Measurements from ENCODE around the gene PSMB1.

PSMB1 gene

DNA sequence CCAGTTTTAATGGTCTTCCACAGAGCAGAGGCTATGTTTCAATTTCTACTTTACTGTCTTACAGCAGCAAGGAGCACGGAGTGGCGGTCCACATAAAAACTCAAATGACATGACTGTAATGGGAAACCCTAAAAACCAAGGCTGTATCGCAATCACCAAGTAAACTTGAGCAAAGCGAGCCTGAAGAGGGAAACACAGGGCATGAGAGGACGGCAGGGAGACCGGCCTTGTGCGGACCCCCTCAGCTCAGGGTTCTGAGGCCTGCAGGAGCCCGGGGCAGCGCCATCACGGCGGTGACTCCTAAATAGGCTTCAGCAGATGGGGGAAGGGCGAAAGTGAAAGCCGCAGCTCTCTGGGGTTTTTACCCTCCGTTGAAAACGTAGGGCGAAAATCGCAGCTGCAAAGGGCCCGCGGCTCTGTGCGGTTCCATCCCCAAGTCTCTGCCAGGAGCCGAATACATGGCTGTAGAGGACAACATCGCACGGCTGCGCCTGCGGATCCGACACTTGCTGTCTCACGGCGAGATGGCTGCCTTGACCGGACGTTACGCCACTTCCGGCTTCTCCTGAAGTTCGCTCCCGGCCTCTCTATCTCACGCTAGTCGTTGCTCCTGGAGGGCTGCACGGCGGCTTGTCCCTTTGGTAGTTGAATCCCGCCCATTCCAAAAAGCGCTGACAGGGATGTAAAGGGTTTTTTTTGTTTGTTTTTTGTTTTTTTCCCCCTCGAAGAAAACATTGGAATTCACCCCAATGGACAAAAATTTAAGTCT, at the start of gene PSMB1:
Gene PSMB1, minus strand, starts transcription at position 543 of the 769 bp plus-strand sequence. Its CDS starts 65 bp downstream, at position 478.
- peak; percentile 93 for DNase-seq (ENCODE audit: low spot score)

DNA sequence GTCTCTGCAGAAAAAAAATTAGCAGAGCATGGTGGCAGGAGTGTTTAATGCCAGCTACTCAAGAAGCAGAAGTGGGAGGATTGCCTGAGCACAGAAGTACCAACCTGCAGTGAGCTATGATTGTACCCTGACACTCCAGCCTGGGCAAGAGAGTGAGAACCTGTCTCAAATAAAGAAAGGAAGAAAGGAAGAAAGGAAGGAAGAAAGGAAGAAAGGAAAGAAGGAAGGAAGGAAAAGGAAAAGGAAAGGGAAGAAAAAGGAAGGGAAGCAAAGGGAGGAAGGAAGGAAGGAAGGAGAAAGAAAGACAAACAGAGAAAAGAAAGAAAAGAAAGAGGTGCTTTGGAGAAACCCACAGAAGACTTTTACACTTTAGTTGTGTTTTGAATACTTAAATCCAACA, 44.2 kb upstream of the PSMB1 start:
- DNase-seq (ENCODE audit: low spot score), result no peak

DNA sequence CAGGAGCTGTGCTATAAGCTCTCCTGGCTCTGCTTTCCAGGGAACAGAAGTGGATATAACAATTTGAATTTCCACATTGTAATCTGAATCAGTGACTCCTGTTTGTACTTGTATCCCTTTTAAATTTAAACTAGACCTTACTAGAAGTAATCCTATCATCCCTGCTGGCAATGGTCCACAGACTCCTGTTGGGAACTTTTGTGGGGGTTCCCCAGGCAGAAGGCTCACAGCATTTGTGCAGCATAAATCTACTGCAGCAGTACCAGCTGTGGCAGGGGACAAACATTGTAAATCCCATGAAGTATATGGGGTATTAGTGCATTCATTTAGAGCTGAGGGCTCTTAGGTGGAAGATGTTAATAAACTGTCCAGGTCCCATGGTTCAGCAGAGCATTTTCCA, 43.3 kb upstream of the PSMB1 start:
- DNase-seq (ENCODE audit: low spot score), result no peak

DNA sequence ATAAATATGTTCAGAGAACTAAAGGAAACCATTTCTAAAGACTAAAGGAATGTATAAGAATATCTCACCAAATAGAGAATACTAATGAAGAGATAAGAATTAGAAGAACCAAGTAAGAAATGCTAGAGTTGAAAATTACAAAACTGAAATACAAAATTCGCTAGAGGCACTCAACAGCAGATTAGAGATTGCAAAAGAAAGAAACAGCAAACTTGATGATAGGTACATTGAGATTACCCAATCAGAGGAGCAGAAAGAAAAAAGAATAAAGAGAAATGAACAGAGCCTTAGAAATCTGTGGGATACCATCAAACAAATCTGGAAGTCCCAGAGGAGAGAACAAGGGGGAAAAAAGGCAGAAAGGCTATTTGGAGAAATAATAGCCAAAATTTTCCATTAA, 37.6 kb upstream of the PSMB1 start:
- DNase-seq (ENCODE audit: low spot score), result no peak

DNA sequence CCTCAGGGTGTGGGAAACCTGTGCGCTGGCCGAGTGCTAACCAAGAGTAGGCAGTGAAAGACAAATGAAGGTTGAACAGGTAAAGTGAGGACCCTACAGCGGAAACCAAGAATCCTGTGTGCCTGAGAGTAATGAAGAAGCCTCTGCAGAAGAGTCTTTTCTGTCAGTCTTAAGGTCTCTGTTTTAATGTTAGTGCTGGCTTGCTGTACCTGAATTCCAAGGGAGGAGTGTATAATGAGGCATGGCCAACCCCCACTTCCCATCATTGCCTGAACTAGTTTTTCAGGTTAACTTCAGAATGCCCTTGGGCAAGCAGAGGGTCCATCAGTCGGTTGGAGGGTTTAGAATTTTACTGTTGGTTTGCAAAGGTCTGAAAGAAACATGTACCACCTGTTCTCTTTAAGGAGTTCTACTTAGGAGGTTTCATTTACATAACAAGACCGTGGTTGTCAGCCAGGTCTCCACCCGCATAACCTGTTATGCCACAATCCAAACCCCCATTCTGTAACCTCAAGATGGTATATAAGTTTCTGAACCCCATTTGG, 31.9 kb upstream of the PSMB1 start:
- no peak for DNase-seq (ENCODE audit: low spot score)

DNA sequence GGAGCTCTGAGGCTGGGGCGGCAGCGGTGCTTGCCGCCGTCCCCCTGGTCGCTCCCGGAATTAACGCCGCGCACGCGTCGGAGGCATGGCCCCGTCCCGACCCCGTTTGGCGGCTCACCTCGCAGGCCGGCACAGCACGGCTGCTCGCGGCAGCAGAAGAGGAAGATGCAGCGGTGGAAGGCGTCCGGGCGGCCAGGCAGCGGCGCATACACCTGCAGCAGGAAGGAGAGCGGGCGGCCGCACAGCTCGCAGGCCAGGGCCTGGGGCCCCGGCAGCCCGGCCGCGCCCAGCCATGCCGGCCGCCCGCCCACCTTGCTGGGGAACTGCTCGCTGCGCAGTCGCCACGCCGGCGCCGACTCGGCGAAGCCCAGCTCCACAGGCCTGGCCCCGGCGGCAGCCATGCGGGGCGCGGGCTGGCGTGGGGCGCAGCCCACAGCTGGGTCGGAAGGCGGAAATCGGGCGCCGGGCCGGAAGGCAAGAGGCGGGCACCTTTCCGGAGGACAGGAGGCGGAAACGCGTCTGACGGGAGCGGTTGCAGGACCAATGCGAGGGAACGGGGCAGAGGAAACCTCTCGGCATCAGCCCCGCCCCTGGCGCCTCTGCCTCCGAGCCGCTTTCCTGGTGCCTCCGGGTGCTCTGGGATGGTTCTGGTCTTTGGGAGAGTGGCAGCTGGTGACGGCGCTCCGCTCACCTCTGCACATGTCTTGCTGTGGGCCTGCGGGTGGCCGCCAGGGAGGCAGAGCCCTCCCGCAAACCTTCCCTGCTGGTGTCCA, 31.3 kb upstream of the PSMB1 start, which contains the start of gene PDCD2:
Gene PDCD2, minus strand, starts transcription at position 457 of the 773 bp plus-strand sequence. Its CDS starts 56 bp downstream, at position 401.
- peak; percentile 93 for DNase-seq (ENCODE audit: low spot score)

DNA sequence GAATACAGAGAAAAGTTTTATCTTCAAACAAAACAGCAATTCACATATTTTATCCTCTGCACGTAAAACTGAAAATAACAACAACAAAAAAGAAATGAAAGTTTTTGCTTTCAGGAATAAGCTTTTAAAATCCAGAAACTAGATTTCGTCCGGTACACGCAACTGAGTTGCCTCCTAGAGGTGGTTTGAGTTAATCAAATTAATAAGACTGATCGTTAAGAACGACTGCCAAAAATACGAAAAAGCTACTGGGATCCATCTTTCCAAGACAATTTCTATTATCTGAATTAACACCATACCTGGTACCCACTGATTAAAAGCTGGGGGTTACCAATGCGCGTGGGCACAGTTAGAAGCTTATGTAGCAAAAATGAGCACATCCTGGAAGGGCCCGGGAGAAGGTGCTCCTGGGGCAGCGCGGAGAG, 30.7 kb upstream of the PSMB1 start:
- no peak for DNase-seq (ENCODE audit: low spot score)

DNA sequence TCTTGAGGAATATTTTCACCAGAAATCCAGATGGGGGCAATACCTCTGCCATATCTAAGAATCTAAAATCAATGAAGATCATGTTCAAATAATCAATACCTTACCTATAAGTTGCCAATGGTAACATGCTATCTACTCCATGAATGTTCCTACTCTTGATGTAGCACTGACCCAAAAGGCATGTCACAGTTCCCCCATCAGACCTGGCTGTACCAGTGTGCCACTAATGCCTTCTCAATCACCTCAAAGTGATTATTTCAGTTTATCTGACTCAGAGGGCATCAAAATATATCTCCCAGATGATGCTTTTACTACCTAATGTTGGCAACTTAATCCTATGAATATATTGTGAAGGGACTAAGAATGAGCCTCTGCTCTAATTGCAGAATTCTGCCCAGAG, 25.8 kb upstream of the PSMB1 start:
- no peak for DNase-seq (ENCODE audit: low spot score)

DNA sequence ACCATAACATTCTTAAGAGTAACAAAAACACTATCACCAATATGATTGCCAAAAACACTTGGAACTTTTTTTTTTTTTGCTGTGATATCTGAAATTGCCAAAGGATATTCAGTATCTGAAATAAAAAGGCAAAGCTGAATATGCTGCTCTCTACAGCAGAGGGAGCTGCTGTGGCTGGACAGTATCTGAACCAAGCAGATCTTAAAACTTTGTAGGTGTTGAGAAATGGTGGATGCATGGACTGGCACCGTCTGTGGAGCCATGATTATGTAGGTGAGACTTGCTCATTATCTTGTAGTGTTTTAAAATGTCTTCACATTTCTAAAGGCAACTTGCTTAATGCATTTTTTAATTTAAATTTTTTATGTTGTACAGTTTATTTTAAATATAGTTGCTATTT, 22.1 kb upstream of the PSMB1 start:
- DNase-seq (ENCODE audit: low spot score), result no peak

DNA sequence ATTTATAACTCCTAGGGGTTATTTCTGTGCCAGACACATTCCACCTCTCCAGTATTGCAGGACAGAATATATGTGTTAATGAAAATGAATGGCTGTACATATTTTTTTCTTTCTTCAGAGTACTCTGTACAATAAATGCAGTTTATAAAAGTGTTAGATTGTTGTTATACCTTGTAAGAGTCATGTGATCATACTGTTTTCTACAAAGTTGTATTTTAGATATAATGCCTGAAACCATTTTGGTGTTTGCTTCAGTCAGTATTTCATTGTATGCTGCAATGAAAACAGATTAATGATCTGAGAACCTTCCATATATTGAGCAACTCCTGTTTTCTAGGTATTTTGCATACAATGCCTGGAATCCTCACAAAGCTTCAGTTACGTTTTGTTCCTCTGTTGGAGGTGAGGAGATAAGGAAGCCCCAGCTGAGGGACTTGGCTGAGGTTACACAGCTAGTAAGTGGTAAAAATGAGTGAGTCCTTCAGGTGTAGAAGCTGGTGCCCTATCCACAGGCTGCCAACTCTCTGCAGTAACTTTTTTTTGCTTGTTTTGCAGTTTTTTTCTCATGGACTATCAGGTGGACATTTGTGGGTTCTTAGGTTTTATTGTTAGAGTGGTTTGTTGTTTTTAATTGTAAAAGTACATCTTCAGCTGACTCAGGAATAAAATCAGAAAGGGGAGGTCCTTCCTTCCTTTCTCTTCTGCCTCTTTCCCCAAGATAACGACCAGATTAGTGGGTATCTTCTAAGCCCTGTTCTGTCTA, 19.8 kb upstream of the PSMB1 start:
- DNase-seq (ENCODE audit: low spot score), result no peak

DNA sequence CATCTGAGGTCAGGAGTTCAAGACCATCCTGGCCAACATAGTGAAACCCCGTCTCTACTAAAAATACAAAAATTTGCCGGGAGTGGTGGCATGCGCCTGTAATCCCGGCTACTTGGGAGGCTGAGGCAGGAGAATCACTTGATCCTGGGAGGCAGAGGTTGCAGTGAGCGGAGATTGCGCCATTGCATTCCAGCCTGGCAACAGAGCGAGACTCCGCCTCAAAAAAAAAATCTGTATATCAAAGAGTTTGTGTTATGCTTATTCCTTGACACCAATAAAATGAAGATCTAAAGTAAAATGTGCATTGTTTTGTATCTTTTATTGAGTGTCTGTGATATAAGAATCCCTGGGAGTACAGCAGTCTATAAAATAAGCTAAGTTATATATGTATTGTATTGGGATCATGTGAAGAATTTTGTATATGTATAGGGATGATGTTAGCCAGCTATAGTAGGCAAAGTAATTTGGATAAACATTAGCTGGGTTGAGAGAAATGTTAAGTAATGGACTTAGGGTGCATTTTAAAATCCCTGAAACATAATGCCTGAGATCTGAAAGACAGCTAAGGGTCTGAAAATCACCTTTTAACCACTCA, 11.9 kb upstream of the PSMB1 start:
- DNase-seq (ENCODE audit: low spot score), result no peak

DNA sequence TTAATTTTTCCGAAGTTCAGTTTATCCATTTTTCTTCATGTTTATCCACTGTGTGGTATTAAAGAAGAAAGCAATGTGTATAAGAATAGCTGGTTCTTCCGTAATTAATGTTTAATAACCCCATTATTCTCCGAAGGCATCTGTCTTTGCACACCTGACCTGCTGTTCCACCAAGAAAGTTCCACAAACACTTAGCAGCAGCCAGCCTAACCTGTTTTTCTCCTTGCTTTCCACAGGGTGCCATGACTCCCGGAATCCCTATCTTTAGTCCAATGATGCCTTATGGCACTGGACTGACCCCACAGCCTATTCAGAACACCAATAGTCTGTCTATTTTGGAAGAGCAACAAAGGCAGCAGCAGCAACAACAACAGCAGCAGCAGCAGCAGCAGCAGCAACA, 8.4 kb upstream of the PSMB1 start:
- DNase-seq (ENCODE audit: low spot score), result no peak

DNA sequence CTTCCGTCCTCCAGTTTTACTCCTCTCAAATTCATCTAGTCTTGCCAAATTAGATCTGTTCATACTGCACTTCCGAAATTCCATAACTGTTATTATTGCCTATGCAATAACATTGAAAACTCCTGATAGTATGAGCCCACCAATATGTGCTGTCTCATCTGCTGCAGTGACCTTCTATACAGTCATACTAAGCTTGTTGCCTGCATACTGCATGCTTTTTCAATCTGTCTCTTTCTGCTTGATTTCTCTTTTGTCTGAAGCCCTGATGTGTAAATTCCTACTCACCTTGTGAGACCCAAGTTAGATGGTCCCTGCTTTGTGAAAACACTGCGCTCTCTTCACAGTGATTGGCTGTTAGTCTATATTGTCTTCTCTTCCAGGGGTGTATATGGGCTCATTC, 2.2 kb upstream of the PSMB1 start:
- DNase-seq (ENCODE audit: low spot score), result no peak

DNA sequence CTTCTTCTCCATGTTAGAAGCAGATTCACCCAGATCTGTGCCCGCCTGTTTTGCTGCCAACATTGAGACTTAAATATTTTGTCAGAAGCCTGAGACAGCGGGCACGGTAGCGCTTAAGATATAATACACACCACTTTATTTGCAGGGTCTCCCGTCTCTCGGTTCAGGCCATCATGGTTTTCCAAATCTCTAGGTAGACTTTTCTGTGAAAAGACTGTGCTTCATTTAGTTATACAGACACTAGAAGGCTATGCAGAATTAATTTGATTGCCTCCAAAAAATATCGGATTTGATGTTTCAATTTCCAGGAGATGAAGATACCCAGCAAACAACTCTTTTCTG, 1.7 kb upstream of the PSMB1 start:
- DNase-seq (ENCODE audit: low spot score), result no peak

DNA sequence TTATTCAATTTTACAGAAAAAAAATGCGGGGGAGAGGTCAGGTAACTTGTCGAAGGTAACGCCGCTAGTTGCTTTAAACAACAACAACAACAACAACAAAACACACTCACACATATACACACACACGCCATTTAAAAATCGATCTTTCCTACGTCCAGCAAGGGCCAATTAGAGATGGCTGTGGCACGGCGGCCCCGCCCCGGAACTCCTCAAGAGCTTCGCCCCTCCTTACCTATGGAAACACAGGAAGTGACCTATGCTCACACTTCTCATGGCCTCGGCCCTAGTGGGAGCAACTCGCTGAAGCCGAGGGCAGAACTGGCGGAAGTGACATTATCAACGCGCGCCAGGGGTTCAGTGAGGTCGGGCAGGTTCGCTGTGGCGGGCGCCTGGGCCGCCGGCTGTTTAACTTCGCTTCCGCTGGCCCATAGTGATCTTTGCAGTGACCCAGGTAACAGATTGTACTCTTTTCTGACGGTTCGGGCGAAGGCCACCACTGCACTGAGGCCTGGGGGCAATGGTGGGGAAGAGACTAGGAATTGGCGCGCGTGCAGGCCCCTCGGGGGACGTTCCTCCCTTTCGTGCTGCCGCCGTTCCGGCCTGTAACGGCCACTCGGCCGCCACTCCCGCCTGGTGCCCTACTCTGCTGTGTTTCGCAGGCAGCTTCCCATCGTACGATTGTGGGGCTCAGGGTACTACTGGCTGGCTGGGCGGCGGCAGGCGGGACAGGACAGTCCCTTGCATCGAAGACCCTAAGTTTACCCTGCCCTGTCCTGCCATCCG, 1.1 kb upstream of the PSMB1 start, which contains the start of gene TBP:
Gene TBP, plus strand, starts transcription at position 357 of the 783 bp plus-strand sequence. CDS start 2,661 bp downstream, outside the sequence.
- DNase-seq (ENCODE audit: low spot score), result peak; percentile 97

DNA sequence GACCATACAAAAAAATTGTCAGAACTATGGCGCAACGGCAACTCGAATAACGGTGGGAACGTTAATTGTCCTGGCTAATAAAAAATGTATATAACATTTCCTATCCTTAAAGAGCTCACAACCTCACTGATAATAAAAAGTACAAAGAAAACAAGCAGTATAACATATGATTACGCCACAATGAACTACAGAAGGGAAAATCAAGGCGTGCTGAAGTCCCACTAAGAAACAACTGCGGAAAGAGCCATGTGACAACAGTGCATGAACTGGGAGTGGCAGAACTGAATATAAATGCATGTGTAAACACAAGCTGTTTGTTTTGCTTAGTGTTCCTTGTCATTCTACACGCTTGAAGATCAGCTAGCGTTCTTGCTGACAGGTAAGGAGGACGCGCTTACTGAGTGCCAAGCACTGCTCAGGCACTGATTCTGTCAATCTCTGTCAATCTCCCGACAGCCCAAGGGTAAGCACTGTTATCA, 466 bp upstream of the PSMB1 start:
- no peak for DNase-seq (ENCODE audit: low spot score)

DNA sequence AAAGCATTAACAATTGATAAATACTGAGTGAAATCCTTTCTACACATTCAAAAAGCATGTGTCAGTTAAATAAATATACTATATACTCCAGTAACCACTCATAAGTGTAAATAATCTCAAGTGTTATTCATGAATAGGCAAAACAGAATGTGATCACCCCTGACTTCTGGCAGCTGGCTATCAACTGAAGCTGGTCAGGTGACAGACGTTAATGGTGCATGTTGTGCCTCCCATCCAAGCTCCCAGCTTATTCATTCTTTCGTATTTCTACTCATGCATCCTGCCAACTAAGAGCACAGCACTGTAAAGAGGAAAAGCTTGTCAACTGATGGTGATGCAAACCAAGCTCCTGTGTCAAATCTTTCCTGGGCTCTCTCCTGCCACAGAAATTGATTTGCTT, 7.7 kb downstream of the PSMB1 start:
- no peak for DNase-seq (ENCODE audit: low spot score)

DNA sequence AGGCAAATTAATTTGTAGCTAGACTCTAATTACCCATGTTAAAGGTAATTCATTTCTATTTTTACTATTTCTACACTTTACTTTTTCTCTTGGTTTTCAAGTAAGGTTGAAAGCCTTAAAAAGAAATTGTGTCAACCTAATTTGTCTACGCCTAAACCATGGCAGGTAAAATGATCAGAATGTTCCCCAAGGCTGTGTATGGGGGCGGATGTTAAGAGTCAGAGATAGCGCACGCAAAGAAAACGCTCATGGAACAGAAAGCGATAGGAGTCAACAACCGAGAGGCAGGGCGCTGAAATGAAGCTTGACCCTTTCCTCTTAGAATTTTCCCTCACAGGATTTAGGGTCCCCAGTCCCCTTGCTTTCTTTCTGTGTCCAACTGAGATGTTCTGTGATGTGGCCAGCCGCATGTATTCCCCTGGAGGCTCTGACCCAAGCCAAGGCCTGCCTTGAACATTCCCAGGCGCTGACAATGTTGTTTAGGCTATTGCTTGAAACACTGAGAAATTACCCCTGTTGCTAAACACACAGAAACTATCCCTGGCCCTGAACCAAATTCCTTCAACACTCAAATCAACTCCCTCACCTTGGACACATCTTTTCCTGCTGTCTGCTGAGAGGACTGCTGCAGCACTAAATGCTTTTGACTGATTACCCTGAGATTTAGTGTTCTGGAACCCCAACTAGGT, 10.9 kb downstream of the PSMB1 start:
- no peak for DNase-seq (ENCODE audit: low spot score)

DNA sequence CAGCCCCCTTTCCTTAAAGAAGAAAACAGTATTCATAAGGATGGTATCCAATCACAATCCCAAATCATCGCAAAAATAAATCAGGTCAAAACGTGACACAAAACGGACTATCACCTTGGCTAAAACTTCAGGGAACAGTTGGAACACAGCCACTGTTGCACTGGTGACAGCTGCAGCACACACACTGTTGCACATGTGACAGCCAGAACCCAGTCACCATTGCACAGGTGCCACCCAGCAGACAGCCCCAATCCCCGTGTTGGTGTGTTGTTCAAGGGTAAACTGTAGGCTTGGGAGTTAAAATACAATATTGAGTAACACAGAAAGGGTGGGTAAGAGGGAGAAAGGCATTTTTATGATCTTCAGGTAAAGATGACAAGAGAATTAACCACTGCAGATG, 15.8 kb downstream of the PSMB1 start:
- no peak for DNase-seq (ENCODE audit: low spot score)

DNA sequence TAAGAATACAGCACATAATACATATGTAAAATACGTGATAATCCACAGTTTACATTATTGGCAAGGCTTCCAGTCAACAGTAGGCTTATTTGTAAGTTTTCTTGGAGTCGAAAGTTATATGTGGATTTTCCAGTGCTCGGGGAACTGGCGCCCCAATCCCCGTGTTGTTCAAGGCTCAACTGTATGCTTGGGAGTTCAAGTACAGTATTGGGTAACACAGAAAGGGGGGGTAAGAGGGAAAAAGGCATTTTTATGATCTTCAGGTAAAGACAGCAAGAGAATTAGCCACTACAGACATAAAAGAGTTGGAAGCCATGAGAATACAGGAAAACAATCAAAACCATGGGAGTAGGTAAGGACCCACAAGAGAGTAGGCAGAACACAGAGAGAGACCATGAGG, 16.4 kb downstream of the PSMB1 start:
- DNase-seq (ENCODE audit: low spot score), result no peak

Measured in left forelimb (tissue), 1 donor.